H4 (cell line): ENCODE data around the gene PCARE. TPM values are rescaled to one million over a fixed set of nuclear protein-coding genes. Genes with fewer than 3 reads are reported as not detected.

ENCODE experiments used
- DNase-seq: peaks from one replicate; pipeline ENCODE4 v3.0.0-alpha.2; 2015; ENCODE audit warnings: low spot score
- total RNA-seq: library from RNA; depleted of rRNA; stranded (reverse); fragments of >200 nt; shearing (Covaris generic); gene quantifications from 2 replicates; pipeline ENCODE4 v1.2.3, GENCODE V29; 2014

Gene PCARE
- total RNA-seq, 1 experiment from 2014 or later = not detected

GRCh38 chr2:29096969-29097368 lies 22.6 kb upstream of the PCARE start:
- DNase-seq = no peak

- DNase-seq = peak; percentile 30
Measured at GRCh38 chr2:29090311-29090710, 16.0 kb upstream of the PCARE start.

- no peak for DNase-seq
Measured at GRCh38 chr2:29084554-29084953, 10.2 kb upstream of the PCARE start.

GRCh38 chr2:29082804-29083495 lies 8.6 kb upstream of the PCARE start:
- no peak for DNase-seq

GRCh38 chr2:29080886-29081743 lies 6.8 kb upstream of the PCARE start:
- no peak for DNase-seq

GRCh38 chr2:29079887-29080286 lies 5.6 kb upstream of the PCARE start:
- no peak for DNase-seq

- DNase-seq = peak; percentile 25
Measured at GRCh38 chr2:29075894-29076705, 1.8 kb upstream of the PCARE start.

- no peak for DNase-seq
Measured at GRCh38 chr2:29073933-29074332, 390 bp downstream of the PCARE start.

GRCh38 chr2:29072971-29073725 lies 1.2 kb downstream of the PCARE start:
- no peak for DNase-seq

- DNase-seq = no peak
Measured at GRCh38 chr2:29072251-29072650, 2.1 kb downstream of the PCARE start.

GRCh38 chr2:29071032-29071975 lies 3.0 kb downstream of the PCARE start:
- no peak for DNase-seq

GRCh38 chr2:29070526-29070925 lies 3.8 kb downstream of the PCARE start:
- no peak for DNase-seq

GRCh38 chr2:29068513-29068912 lies 5.8 kb downstream of the PCARE start:
- no peak for DNase-seq

GRCh38 chr2:29066997-29067605 lies 7.2 kb downstream of the PCARE start:
- no peak for DNase-seq

- no peak for DNase-seq
Measured at GRCh38 chr2:29066271-29066860, 8.0 kb downstream of the PCARE start.

- no peak for DNase-seq
Measured at GRCh38 chr2:29065068-29065811, 9.1 kb downstream of the PCARE start.

GRCh38 chr2:29064746-29065067 lies 9.6 kb downstream of the PCARE start:
- no peak for DNase-seq

- DNase-seq = no peak
Measured at GRCh38 chr2:29064346-29064715, 10.0 kb downstream of the PCARE start.
